ENCODE data around the gene NMT2. TPM values are rescaled to one million over a fixed set of nuclear protein-coding genes. Genes with fewer than 3 reads are reported as not detected.

The NMT2 gene
- total RNA-seq, 2 experiments from 2014 or later, result 47.7 to 50.9 TPM

GRCh38 chr10:15124190-15124589 is 44.3 kb downstream of the NMT2 start:
- ChIA-PET CTCF (interaction anchor here (0.6 to 1.4 kb wide), 4 partner anchors 12 to 45 kb away, joined by 3 to 5 read pairs (median 3); partner anchors contain the start of gene NMT2), POLR2A (no interaction called here)
- Mint-ChIP-seq H3K27ac (peak overlapping the region; percentile 71), H3K9me3 (peaks cover 6% of the 10 kb centered on the region), H3K36me3 (ENCODE audit: low read depth) (peaks cover 52% of the 10 kb centered on the region), H3K27me3 (no peaks in the 10 kb centered on the region), H3K4me3 (no peak overlapping the region), H3K4me1 (peaks cover 41% of the 10 kb centered on the region)
- no peak for DNase-seq

GRCh38 chr10:15123749-15124184 is 44.7 kb downstream of the NMT2 start:
- no peak for DNase-seq
- no peaks in the 10 kb centered on the region for H3K27me3 Mint-ChIP-seq
- peak overlapping the region; percentile 71 for H3K27ac Mint-ChIP-seq
- peaks cover 43% of the 10 kb centered on the region for H3K4me1 Mint-ChIP-seq
- CTCF ChIA-PET, result interaction anchor here (0.6 to 1.4 kb wide), 5 partner anchors 11 to 45 kb away, joined by 3 to 5 read pairs (median 3); partner anchors contain the start of gene NMT2
- H3K36me3 Mint-ChIP-seq (ENCODE audit: low read depth), result peaks cover 50% of the 10 kb centered on the region
- H3K9me3 Mint-ChIP-seq, result peaks cover 6% of the 10 kb centered on the region
- H3K4me3 Mint-ChIP-seq, result no peak overlapping the region
- POLR2A ChIA-PET, result no interaction called here

- H3K27me3 Mint-ChIP-seq, result no peaks in the 10 kb centered on the region
- DNase-seq, result no peak
- H3K36me3 Mint-ChIP-seq (ENCODE audit: low read depth), result peaks cover 39% of the 10 kb centered on the region
- H3K27ac Mint-ChIP-seq, result peak overlapping the region; percentile 41
- H3K4me3 Mint-ChIP-seq, result no peak overlapping the region
- CTCF ChIA-PET, result interaction anchor here (0.5 to 1.4 kb wide), 3 partner anchors 10 to 431 kb away, joined by 3 to 5 read pairs (median 3); no protein-coding TSS in a partner anchor
- POLR2A ChIA-PET, result no interaction called here
- H3K9me3 Mint-ChIP-seq, result peaks cover 6% of the 10 kb centered on the region
- peaks cover 48% of the 10 kb centered on the region for H3K4me1 Mint-ChIP-seq
Observed at GRCh38 chr10:15122477-15123030, 45.9 kb downstream of the NMT2 start.

- H3K9me3 Mint-ChIP-seq, result peaks cover 6% of the 10 kb centered on the region
- CTCF ChIA-PET, result no interaction called here
- H3K4me1 Mint-ChIP-seq, result peaks cover 48% of the 10 kb centered on the region
Observed at GRCh38 chr10:15121707-15122106, 46.8 kb downstream of the NMT2 start.

GRCh38 chr10:15120523-15120922 is 48.0 kb downstream of the NMT2 start:
- Mint-ChIP-seq H3K36me3 (ENCODE audit: low read depth) (peaks cover 27% of the 10 kb centered on the region), H3K27ac (no peak overlapping the region), H3K4me1 (peaks cover 42% of the 10 kb centered on the region), H3K4me3 (no peak overlapping the region), H3K9me3 (peaks cover 2% of the 10 kb centered on the region), H3K27me3 (no peaks in the 10 kb centered on the region)
- no peak for DNase-seq
- ChIA-PET POLR2A (no interaction called here), CTCF (no interaction called here)

More at GRCh38 chr10:15121707-15122106, 46.8 kb downstream of the NMT2 start:
- Mint-ChIP-seq H3K36me3 (ENCODE audit: low read depth) (peaks cover 36% of the 10 kb centered on the region), H3K27ac (no peak overlapping the region), H3K4me3 (no peak overlapping the region), H3K27me3 (no peaks in the 10 kb centered on the region)
- POLR2A ChIA-PET, result no interaction called here
- no peak for DNase-seq

- Mint-ChIP-seq H3K36me3 (ENCODE audit: low read depth) (peaks cover 16% of the 10 kb centered on the region), H3K9me3 (peaks cover 2% of the 10 kb centered on the region), H3K27ac (no peak overlapping the region), H3K4me3 (no peak overlapping the region), H3K4me1 (peaks cover 26% of the 10 kb centered on the region), H3K27me3 (no peaks in the 10 kb centered on the region)
- CTCF ChIA-PET, result no interaction called here
- POLR2A ChIA-PET, result no interaction called here
- no peak for DNase-seq
Observed at GRCh38 chr10:15118615-15119014, 49.9 kb downstream of the NMT2 start.

GRCh38 chr10:15116225-15116624 is 52.3 kb downstream of the NMT2 start:
- Mint-ChIP-seq H3K27ac (no peak overlapping the region), H3K27me3 (no peaks in the 10 kb centered on the region), H3K9me3 (peaks cover 2% of the 10 kb centered on the region), H3K36me3 (ENCODE audit: low read depth) (peaks cover 17% of the 10 kb centered on the region), H3K4me1 (peaks cover 18% of the 10 kb centered on the region), H3K4me3 (no peak overlapping the region)
- DNase-seq, result no peak
- ChIA-PET POLR2A (interaction anchor here (0.6 kb wide), 1 partner anchor 96 kb away, joined by 3 read pairs; no protein-coding TSS in a partner anchor), CTCF (no interaction called here)

GRCh38 chr10:15113766-15114165 is 54.7 kb downstream of the NMT2 start:
- Mint-ChIP-seq H3K4me1 (peaks cover 10% of the 10 kb centered on the region), H3K4me3 (no peak overlapping the region), H3K27ac (no peak overlapping the region), H3K36me3 (ENCODE audit: low read depth) (peaks cover 25% of the 10 kb centered on the region), H3K27me3 (no peaks in the 10 kb centered on the region), H3K9me3 (no peaks in the 10 kb centered on the region)
- POLR2A ChIA-PET, result no interaction called here
- no peak for DNase-seq
- CTCF ChIA-PET, result interaction anchor here (0.6 to 2.1 kb wide), 4 partner anchors 10 to 235 kb away, joined by 3 to 6 read pairs (median 5); partner anchors contain the start of gene SUV39H2

GRCh38 chr10:15112657-15113056 is 55.8 kb downstream of the NMT2 start:
- POLR2A ChIA-PET, result no interaction called here
- CTCF ChIA-PET, result interaction anchor here (0.7 to 2.1 kb wide), 5 partner anchors 9 to 543 kb away, joined by 3 to 6 read pairs (median 5); no protein-coding TSS in a partner anchor
- H3K27me3 Mint-ChIP-seq, result no peaks in the 10 kb centered on the region
- peaks cover 33% of the 10 kb centered on the region for H3K36me3 Mint-ChIP-seq (ENCODE audit: low read depth)
- no peak overlapping the region for H3K27ac Mint-ChIP-seq
- no peak overlapping the region for H3K4me3 Mint-ChIP-seq
- H3K4me1 Mint-ChIP-seq, result peaks cover 6% of the 10 kb centered on the region
- DNase-seq, result no peak
- H3K9me3 Mint-ChIP-seq, result no peaks in the 10 kb centered on the region

- Mint-ChIP-seq H3K27ac (peak overlapping the region; percentile 62), H3K27me3 (no peaks in the 10 kb centered on the region), H3K4me3 (no peak overlapping the region), H3K4me1 (peaks cover 11% of the 10 kb centered on the region), H3K36me3 (ENCODE audit: low read depth) (peaks cover 50% of the 10 kb centered on the region), H3K9me3 (no peaks in the 10 kb centered on the region)
- ChIA-PET CTCF (interaction anchor here (0.7 to 2.1 kb wide), 6 partner anchors 9 to 329 kb away, joined by 3 to 8 read pairs (median 3); partner anchors contain the start of gene RPP38), POLR2A (no interaction called here)
- DNase-seq, result peak; percentile 72
Observed at GRCh38 chr10:15106352-15107013, 62.0 kb downstream of the NMT2 start.

GRCh38 chr10:15103513-15103912 is 65.0 kb downstream of the NMT2 start:
- Mint-ChIP-seq H3K9me3 (no peaks in the 10 kb centered on the region), H3K4me1 (peaks cover 29% of the 10 kb centered on the region), H3K36me3 (ENCODE audit: low read depth) (peaks cover 50% of the 10 kb centered on the region), H3K27ac (peak overlapping the region; percentile 31), H3K4me3 (no peak overlapping the region), H3K27me3 (no peaks in the 10 kb centered on the region)
- CTCF ChIA-PET, result interaction anchor here (1.9 to 2.2 kb wide), 2 partner anchors 10 to 14 kb away, joined by 4 to 6 read pairs; no protein-coding TSS in a partner anchor
- DNase-seq, result no peak
- POLR2A ChIA-PET, result no interaction called here

- POLR2A ChIA-PET, result no interaction called here
- CTCF ChIA-PET, result interaction anchor here (0.6 to 1.4 kb wide), 8 partner anchors 9 to 146 kb away, joined by 3 to 5 read pairs (median 3); partner anchors contain the start of gene DCLRE1C
- DNase-seq, result no peak
- Mint-ChIP-seq H3K4me1 (peaks cover 33% of the 10 kb centered on the region), H3K27ac (no peak overlapping the region), H3K36me3 (ENCODE audit: low read depth) (peaks cover 32% of the 10 kb centered on the region), H3K9me3 (no peaks in the 10 kb centered on the region), H3K27me3 (peaks cover 7% of the 10 kb centered on the region), H3K4me3 (no peak overlapping the region)
Observed at GRCh38 chr10:15099886-15100285, 68.6 kb downstream of the NMT2 start.
